ENCODE results near the gene TFPT. TPM values are rescaled to one million over a fixed set of nuclear protein-coding genes. Genes with fewer than 3 reads are reported as not detected.

TFPT gene
- total and polyA plus RNA-seq, 4 experiments from 2014 or later: 17.2 to 31.0 (median 18.3) TPM

GRCh38 chr19:54081032-54081431 is 34.4 kb downstream of the TFPT start, which contains the start of gene TARM1:
Gene TARM1, minus strand, starts transcription at chr19:54081365. Its CDS starts 25 bp downstream, at chr19:54081340.
- H3K27me3 Mint-ChIP-seq: peaks cover 0 to 4% of the 10 kb centered on the region in 2 donors
- ChIA-PET CTCF (ENCODE audit: partially characterized antibody) (no interaction called here), POLR2A (ENCODE audit: partially characterized antibody) (no interaction called here)
- H3K36me3 ChIP-seq (ENCODE audit: insufficient read depth, low read length): no peaks in the 10 kb centered on the region
- peaks cover 0 to 2% of the 10 kb centered on the region in 2 donors for H3K36me3 Mint-ChIP-seq
- no peak within 1 kb of the TSS for H3K4me3 ChIP-seq (ENCODE audit: low read length in 2 of 2)
- peaks cover 0 to 4% of the 10 kb centered on the region in 2 donors for H3K9me3 ChIP-seq (ENCODE audit: control insufficient read depth in 1 of 2, low read length in 2 of 2)
- intact Hi-C loops (cut with micrococcal nuclease): no loop called here
- no peak within 1 kb of the TSS for H3K27ac ChIP-seq (ENCODE audit: low read depth, low read length)
- H3K27ac Mint-ChIP-seq: no peak within 1 kb of the TSS
- no peaks in the 10 kb centered on the region for H3K27me3 ChIP-seq (ENCODE audit: insufficient read depth, low read length)
- H3K4me1 Mint-ChIP-seq: no peaks in the 10 kb centered on the region
- peaks cover 0 to 27% (median 15%) of the 10 kb centered on the region in 8 donors for H3K9me3 Mint-ChIP-seq
- no peak for DNase-seq
- no peak within 1 kb of the TSS for H3K4me3 Mint-ChIP-seq
- H3K4me1 ChIP-seq (ENCODE audit: insufficient read depth, low read length): no peaks in the 10 kb centered on the region

DNA sequence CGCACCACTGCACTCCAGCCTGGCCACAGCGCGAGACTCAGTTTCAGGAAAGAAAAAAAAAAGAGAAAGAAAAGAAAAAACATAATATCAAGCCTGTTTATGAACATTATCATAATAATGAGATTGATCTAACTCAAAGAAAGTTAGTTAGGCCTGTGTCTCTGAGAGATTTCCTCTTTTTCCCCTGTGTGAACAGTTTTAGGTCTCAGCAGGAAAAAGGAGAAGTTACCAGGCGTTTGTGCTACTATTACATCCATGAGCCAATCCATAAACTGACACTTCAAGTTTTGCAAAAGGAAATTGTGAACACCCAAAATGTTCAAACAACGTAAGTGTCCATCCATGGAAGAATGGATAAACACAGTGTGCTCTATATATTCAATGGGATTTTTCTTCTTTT is 38.1 kb downstream of the TFPT start:
- Histone ChIP-seq H3K4me3 (ENCODE audit: low read length in 2 of 2) (no peak overlapping the region), H3K9me3 (ENCODE audit: control insufficient read depth in 1 of 2, low read length in 2 of 2) (peaks cover 0 to 4% of the 10 kb centered on the region in 2 donors), H3K36me3 (ENCODE audit: insufficient read depth, low read length) (no peaks in the 10 kb centered on the region), H3K4me1 (ENCODE audit: insufficient read depth, low read length) (no peaks in the 10 kb centered on the region), H3K27me3 (ENCODE audit: insufficient read depth, low read length) (no peaks in the 10 kb centered on the region), H3K27ac (ENCODE audit: low read depth, low read length) (no peak overlapping the region)
- CTCF ChIA-PET (ENCODE audit: partially characterized antibody): no interaction called here
- no peak for DNase-seq
- H3K27me3 Mint-ChIP-seq: peaks cover 0 to 2% of the 10 kb centered on the region in 2 donors
- no peak overlapping the region for H3K27ac Mint-ChIP-seq
- H3K4me1 Mint-ChIP-seq: no peaks in the 10 kb centered on the region
- POLR2A ChIA-PET (ENCODE audit: partially characterized antibody): no interaction called here
- H3K36me3 Mint-ChIP-seq: no peaks in the 10 kb centered on the region
- intact Hi-C loops (cut with micrococcal nuclease): no loop called here
- H3K9me3 Mint-ChIP-seq: peaks cover 0 to 21% (median 7%) of the 10 kb centered on the region in 8 donors
- no peak overlapping the region for H3K4me3 Mint-ChIP-seq

- H3K27ac Mint-ChIP-seq: no peak overlapping the region
- ChIA-PET CTCF (ENCODE audit: partially characterized antibody) (no interaction called here), POLR2A (ENCODE audit: partially characterized antibody) (no interaction called here)
- H3K36me3 Mint-ChIP-seq: no peaks in the 10 kb centered on the region
- no peak for DNase-seq
- H3K9me3 Mint-ChIP-seq: peaks cover 0 to 6% (median 1%) of the 10 kb centered on the region in 8 donors
- H3K4me3 Mint-ChIP-seq: no peak overlapping the region
- intact Hi-C loops (cut with micrococcal nuclease): no loop called here
- Histone ChIP-seq H3K36me3 (ENCODE audit: insufficient read depth, low read length) (no peaks in the 10 kb centered on the region), H3K27ac (ENCODE audit: low read depth, low read length) (no peak overlapping the region), H3K4me1 (ENCODE audit: insufficient read depth, low read length) (no peaks in the 10 kb centered on the region), H3K9me3 (ENCODE audit: control insufficient read depth in 1 of 2, low read length in 2 of 2) (no peaks in the 10 kb centered on the region), H3K27me3 (ENCODE audit: insufficient read depth, low read length) (no peaks in the 10 kb centered on the region), H3K4me3 (ENCODE audit: low read length in 2 of 2) (no peak overlapping the region)
- peaks cover 2 to 4% of the 10 kb centered on the region in 2 donors for H3K27me3 Mint-ChIP-seq
- no peaks in the 10 kb centered on the region for H3K4me1 Mint-ChIP-seq
Measured at GRCh38 chr19:54074851-54075250, 40.6 kb downstream of the TFPT start.

DNA sequence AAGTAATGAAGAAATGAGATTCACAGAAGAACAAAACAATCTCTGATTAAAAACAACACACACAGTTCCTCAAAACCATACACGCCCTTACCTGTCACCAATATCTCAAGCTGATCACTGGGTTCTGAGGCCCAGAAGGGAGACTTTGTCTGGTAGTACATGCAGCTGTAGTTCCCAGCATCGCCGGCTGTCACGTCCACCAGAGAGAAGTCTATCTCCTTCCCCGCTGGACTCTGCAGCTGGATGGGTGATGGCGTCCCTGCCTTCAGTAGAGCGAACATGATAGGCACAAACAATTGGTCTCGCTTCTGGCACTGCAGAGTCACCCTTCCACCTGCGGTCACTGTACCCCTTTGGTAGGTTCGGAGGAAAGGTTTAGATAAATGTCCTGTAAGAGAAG is 41.6 kb downstream of the TFPT start:
- no peak overlapping the region for H3K27ac ChIP-seq (ENCODE audit: low read depth, low read length)
- no peaks in the 10 kb centered on the region for H3K27me3 ChIP-seq (ENCODE audit: insufficient read depth, low read length)
- Mint-ChIP-seq H3K27me3 (peaks cover 4 to 6% of the 10 kb centered on the region in 2 donors), H3K9me3 (peaks cover 0 to 7% (median under 1%) of the 10 kb centered on the region in 8 donors), H3K4me1 (no peaks in the 10 kb centered on the region), H3K27ac (no peak overlapping the region), H3K4me3 (no peak overlapping the region), H3K36me3 (no peaks in the 10 kb centered on the region)
- H3K36me3 ChIP-seq (ENCODE audit: insufficient read depth, low read length): no peaks in the 10 kb centered on the region
- CTCF ChIA-PET (ENCODE audit: partially characterized antibody): no interaction called here
- POLR2A ChIA-PET (ENCODE audit: partially characterized antibody): no interaction called here
- H3K4me3 ChIP-seq (ENCODE audit: low read length in 2 of 2): no peak overlapping the region
- no peaks in the 10 kb centered on the region for H3K4me1 ChIP-seq (ENCODE audit: insufficient read depth, low read length)
- DNase-seq: no peak
- intact Hi-C loops (cut with micrococcal nuclease): no loop called here
- H3K9me3 ChIP-seq (ENCODE audit: control insufficient read depth in 1 of 2, low read length in 2 of 2): no peaks in the 10 kb centered on the region

DNA sequence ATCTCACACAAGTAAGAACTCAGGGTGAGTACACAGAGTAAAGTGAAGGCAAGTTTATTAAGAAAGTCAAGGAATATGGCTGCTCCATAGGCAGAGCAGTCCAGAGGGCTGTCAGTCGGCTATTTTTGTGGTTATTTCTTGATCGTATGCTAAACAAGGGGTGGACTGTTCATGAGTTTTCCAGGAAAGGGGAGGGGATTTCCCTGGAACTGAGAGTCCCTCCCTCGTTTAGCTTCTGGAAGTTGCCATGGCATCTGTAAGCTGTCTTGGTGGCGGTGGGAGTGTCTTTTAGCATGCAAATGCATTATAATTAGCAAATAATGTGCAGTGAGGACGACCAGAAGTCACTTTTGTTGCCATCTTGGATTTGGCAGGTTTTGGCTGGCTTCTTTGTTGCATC is 46.0 kb downstream of the TFPT start:
- Histone ChIP-seq H3K9me3 (ENCODE audit: control insufficient read depth in 1 of 2, low read length in 2 of 2) (no peaks in the 10 kb centered on the region), H3K27ac (ENCODE audit: low read depth, low read length) (no peak overlapping the region), H3K4me1 (ENCODE audit: insufficient read depth, low read length) (no peaks in the 10 kb centered on the region), H3K27me3 (ENCODE audit: insufficient read depth, low read length) (no peaks in the 10 kb centered on the region), H3K4me3 (ENCODE audit: low read length in 2 of 2) (no peak overlapping the region), H3K36me3 (ENCODE audit: insufficient read depth, low read length) (no peaks in the 10 kb centered on the region)
- H3K27me3 Mint-ChIP-seq: peaks cover 10 to 12% of the 10 kb centered on the region in 2 donors
- H3K4me3 Mint-ChIP-seq: no peak overlapping the region
- intact Hi-C loops (cut with micrococcal nuclease): no loop called here
- ChIA-PET CTCF (ENCODE audit: partially characterized antibody) (interaction anchor here (1.1 kb wide), 1 partner anchor 276 kb away, joined by 3 read pairs; no protein-coding TSS in a partner anchor), POLR2A (ENCODE audit: partially characterized antibody) (no interaction called here)
- no peak overlapping the region for H3K27ac Mint-ChIP-seq
- H3K36me3 Mint-ChIP-seq: no peaks in the 10 kb centered on the region
- peaks cover 0 to 5% (median under 1%) of the 10 kb centered on the region in 8 donors for H3K9me3 Mint-ChIP-seq
- no peaks in the 10 kb centered on the region for H3K4me1 Mint-ChIP-seq
- no peak for DNase-seq

- H3K36me3 Mint-ChIP-seq: no peaks in the 10 kb centered on the region
- ChIA-PET CTCF (ENCODE audit: partially characterized antibody) (no interaction called here), POLR2A (ENCODE audit: partially characterized antibody) (no interaction called here)
- DNase-seq: no peak
- Histone ChIP-seq H3K4me1 (ENCODE audit: insufficient read depth, low read length) (no peaks in the 10 kb centered on the region), H3K36me3 (ENCODE audit: insufficient read depth, low read length) (no peaks in the 10 kb centered on the region), H3K27me3 (ENCODE audit: insufficient read depth, low read length) (no peaks in the 10 kb centered on the region), H3K9me3 (ENCODE audit: control insufficient read depth in 1 of 2, low read length in 2 of 2) (no peaks in the 10 kb centered on the region), H3K4me3 (ENCODE audit: low read length in 2 of 2) (no peak within 1 kb of the TSS), H3K27ac (ENCODE audit: low read depth, low read length) (no peak within 1 kb of the TSS)
- no peaks in the 10 kb centered on the region for H3K4me1 Mint-ChIP-seq
- H3K27me3 Mint-ChIP-seq: peaks cover 13 to 14% of the 10 kb centered on the region in 2 donors
- intact Hi-C loops (cut with micrococcal nuclease): no loop called here
- H3K4me3 Mint-ChIP-seq: no peak within 1 kb of the TSS
- no peaks in the 10 kb centered on the region for H3K9me3 Mint-ChIP-seq
- no peak within 1 kb of the TSS for H3K27ac Mint-ChIP-seq
Measured at GRCh38 chr19:54063350-54064116, 51.9 kb downstream of the TFPT start, which contains the start of gene VSTM1. Gene VSTM1, minus strand, starts transcription at chr19:54063897. Its CDS starts 120 bp downstream, at chr19:54063777.

GRCh38 chr19:54062643-54063042 is 52.8 kb downstream of the TFPT start:
- Histone ChIP-seq H3K4me1 (ENCODE audit: insufficient read depth, low read length) (no peaks in the 10 kb centered on the region), H3K27ac (ENCODE audit: low read depth, low read length) (no peak overlapping the region), H3K27me3 (ENCODE audit: insufficient read depth, low read length) (no peaks in the 10 kb centered on the region), H3K36me3 (ENCODE audit: insufficient read depth, low read length) (no peaks in the 10 kb centered on the region), H3K9me3 (ENCODE audit: control insufficient read depth in 1 of 2, low read length in 2 of 2) (no peaks in the 10 kb centered on the region), H3K4me3 (ENCODE audit: low read length in 2 of 2) (no peak overlapping the region)
- Mint-ChIP-seq H3K27ac (no peak overlapping the region), H3K4me1 (no peaks in the 10 kb centered on the region), H3K9me3 (no peaks in the 10 kb centered on the region), H3K4me3 (no peak overlapping the region), H3K27me3 (peaks cover 9 to 14% of the 10 kb centered on the region in 2 donors), H3K36me3 (no peaks in the 10 kb centered on the region)
- no peak for DNase-seq
- ChIA-PET POLR2A (ENCODE audit: partially characterized antibody) (no interaction called here), CTCF (ENCODE audit: partially characterized antibody) (no interaction called here)
- intact Hi-C loops (cut with micrococcal nuclease): no loop called here

All from CD4-positive, alpha-beta memory T cell (primary cell).